DOHH2 (cell line): ENCODE data around the gene RENBP.

Source experiments
- H3F3A ChIP-seq: fragments of 200-600 bp; sonication (generic), shearing (Covaris generic); 2 replicates; pipeline ENCODE4 v1.6.0; 2016; ENCODE audit warnings: antibody characterized with exemption, mild to moderate bottlenecking; ENCODE audit not compliant: control insufficient read depth, insufficient read depth
- H3K27ac ChIP-seq: fragments of 200-600 bp; sonication (generic); 2 replicates; pipeline ENCODE4 v1.5.1; 2014; ENCODE audit warnings: low read depth, mild to moderate bottlenecking, low read length, moderate library complexity
- H3K27me3 ChIP-seq: fragments of 200-600 bp; sonication (generic); 2 replicates; pipeline ENCODE4 v1.6.1; 2014; ENCODE audit warnings: mild to moderate bottlenecking, low read length, mixed read lengths; ENCODE audit not compliant: control insufficient read depth
- H3K36me3 ChIP-seq: fragments of 200-600 bp; sonication (generic); 2 replicates; pipeline ENCODE4 v1.6.1; 2014; ENCODE audit warnings: mild to moderate bottlenecking, low read length, moderate library complexity, mixed read lengths; ENCODE audit not compliant: control insufficient read depth
- H3K4me1 ChIP-seq: fragments of 200-600 bp; sonication (generic); 2 replicates; pipeline ENCODE4 v1.6.1; 2014; ENCODE audit warnings: mild to moderate bottlenecking, low read length, mixed read lengths; ENCODE audit not compliant: control insufficient read depth
- H3K4me2 ChIP-seq: fragments of 200-600 bp; sonication (generic); 2 replicates; pipeline ENCODE4 v1.6.0; 2014; ENCODE audit warnings: mild to moderate bottlenecking, low read length, moderate library complexity
- H3K4me3 ChIP-seq: fragments of 200-600 bp; sonication (generic); 2 replicates; pipeline ENCODE4 v1.5.1; 2014; ENCODE audit warnings: mild to moderate bottlenecking, low read length, mixed read lengths
- H3K79me2 ChIP-seq: fragments of 200-600 bp; sonication (generic); 2 replicates; pipeline ENCODE4 v1.6.1; 2014; ENCODE audit warnings: mild to moderate bottlenecking, low read length, mixed read lengths; ENCODE audit not compliant: control insufficient read depth
- H3K9me2 ChIP-seq: fragments of 200-600 bp; sonication (generic); replicated peaks from 2 replicates; pipeline ENCODE4 v1.6.1; 2014; ENCODE audit warnings: mild to moderate bottlenecking, low read length, mixed read lengths; ENCODE audit not compliant: control insufficient read depth
- H3K9me3 ChIP-seq: fragments of 200-600 bp; sonication (generic); 2 replicates; pipeline ENCODE4 v1.6.1; 2014; ENCODE audit warnings: antibody characterized with exemption, low read length, mixed read lengths; ENCODE audit not compliant: control insufficient read depth, insufficient read depth
- H4K20me1 ChIP-seq: fragments of 200-600 bp; sonication (generic); 2 replicates; pipeline ENCODE4 v1.6.0; 2014; ENCODE audit warnings: low read depth, mild to moderate bottlenecking, antibody characterized with exemption, low read length, moderate library complexity; ENCODE audit not compliant: control insufficient read depth, insufficient read depth
- CTCF ChIP-seq: fragments of 200-600 bp; sonication (generic); IDR thresholded peaks from one replicate; pipeline ENCODE4 v1.5.1; 2014; ENCODE audit warnings: antibody characterized with exemption, mild to moderate bottlenecking, low read depth, low read length; ENCODE audit not compliant: poor library complexity, severe bottlenecking
- EZH2phosphoT487 ChIP-seq: fragments of 200-600 bp; sonication (generic); IDR thresholded peaks from 2 replicates; pipeline ENCODE4 v1.6.1; 2017; ENCODE audit warnings: borderline replicate concordance, mild to moderate bottlenecking, antibody characterized with exemption, low read length, moderate library complexity, mixed read lengths

The RENBP gene

GRCh38 chrX:153948002-153948466 lies 3.6 kb upstream of the RENBP start:
- Histone ChIP-seq H3K4me3 (no peak overlapping the region), H3K27me3 (no peaks in the 10 kb centered on the region), H3K4me2 (no peak overlapping the region), H4K20me1 (no peaks in the 10 kb centered on the region; the same call in 1 of the 2 replicates), H3K27ac (no peak overlapping the region), H3K9me3 (no peaks in the 10 kb centered on the region), H3K79me2 (no peaks in the 10 kb centered on the region), H3K4me1 (peaks cover 11% of the 10 kb centered on the region), H3F3A (peaks cover 5% of the 10 kb centered on the region; the same call in 1 of the 2 replicates), H3K36me3 (peaks cover 51% of the 10 kb centered on the region), H3K9me2 (no peaks in the 10 kb centered on the region)
- TF ChIP-seq EZH2phosphoT487, result no peak
- TF ChIP-seq CTCF, result no peak

GRCh38 chrX:153947009-153947769 lies 2.7 kb upstream of the RENBP start:
- H3F3A ChIP-seq, result peaks cover 5% of the 10 kb centered on the region; the same call in 1 of the 2 replicates
- H3K4me1 ChIP-seq, result peaks cover 11% of the 10 kb centered on the region
- H3K27me3 ChIP-seq, result no peaks in the 10 kb centered on the region
- no peak overlapping the region for H3K27ac ChIP-seq
- no peak for TF ChIP-seq EZH2phosphoT487
- TF ChIP-seq CTCF, result peak; percentile 80
- H3K9me2 ChIP-seq, result no peaks in the 10 kb centered on the region
- no peaks in the 10 kb centered on the region for H3K9me3 ChIP-seq
- no peak overlapping the region for H3K4me3 ChIP-seq
- H3K36me3 ChIP-seq, result peaks cover 43% of the 10 kb centered on the region
- H4K20me1 ChIP-seq, result no peaks in the 10 kb centered on the region; the same call in 1 of the 2 replicates
- no peak overlapping the region for H3K4me2 ChIP-seq
- no peaks in the 10 kb centered on the region for H3K79me2 ChIP-seq

GRCh38 chrX:153945956-153946943 lies 1.8 kb upstream of the RENBP start:
- no peak for TF ChIP-seq EZH2phosphoT487
- Histone ChIP-seq H3K36me3 (peaks cover 33% of the 10 kb centered on the region), H3K4me3 (no peak overlapping the region), H3K9me3 (no peaks in the 10 kb centered on the region), H3K27me3 (no peaks in the 10 kb centered on the region), H3F3A (peaks cover 5% of the 10 kb centered on the region; the same call in 1 of the 2 replicates), H3K9me2 (no peaks in the 10 kb centered on the region), H3K4me1 (peaks cover 11% of the 10 kb centered on the region), H3K27ac (no peak overlapping the region), H4K20me1 (no peaks in the 10 kb centered on the region; the same call in 1 of the 2 replicates), H3K79me2 (no peaks in the 10 kb centered on the region), H3K4me2 (no peak overlapping the region)
